Ovary (tissue), 3 donors: ENCODE data around the gene SIRPA.

Experiments
- CTCF ChIP-seq, 3 donors: fragments of 450-650 bp in 2 of 3; fragments of 200-600 bp in 1 of 3; IDR thresholded peaks; one replicate each; pipeline versions ENCODE4 v1.5.1 to v1.8.0; 2016 to 2022; ENCODE audit warnings: antibody characterized with exemption in 3 of 3, mild to moderate bottlenecking in 1 of 3
- EP300 ChIP-seq: sonication (generic); formaldehyde crosslinking; IDR thresholded peaks from one replicate; pipeline ENCODE4 v1.6.1; 2017; ENCODE audit warnings: antibody characterized with exemption
- POLR2A ChIP-seq: fragments of 450-650 bp; IDR thresholded peaks from one replicate; pipeline ENCODE4 v1.6.1; 2017; ENCODE audit warnings: antibody characterized with exemption, mild to moderate bottlenecking, moderate library complexity
- donor health status: DM: no; HTN: no; CAD: no.

- TF ChIP-seq CTCF (IDR thresholded peaks at IDR 0.05) (no peak), POLR2A (no peak), EP300 (no peak)
These were observed 33.1 kb upstream of the SIRPA start for GRCh38 chr20:1861996-1862662.
